CD4-positive, alpha-beta T cell treated with Interferon gamma for 1 hour (primary cell): ENCODE measurements around the gene RPS15A.
"Not testable (repeated sequence)": the region's sequence is repeated elsewhere in the genome, so short reads cannot be mapped to it uniquely, and the experiment has no call there.

Experiments used
- DNase-seq: peaks from one replicate; pipeline ENCODE4 v3.0.0-alpha.2; 2020

Gene RPS15A

DNA sequence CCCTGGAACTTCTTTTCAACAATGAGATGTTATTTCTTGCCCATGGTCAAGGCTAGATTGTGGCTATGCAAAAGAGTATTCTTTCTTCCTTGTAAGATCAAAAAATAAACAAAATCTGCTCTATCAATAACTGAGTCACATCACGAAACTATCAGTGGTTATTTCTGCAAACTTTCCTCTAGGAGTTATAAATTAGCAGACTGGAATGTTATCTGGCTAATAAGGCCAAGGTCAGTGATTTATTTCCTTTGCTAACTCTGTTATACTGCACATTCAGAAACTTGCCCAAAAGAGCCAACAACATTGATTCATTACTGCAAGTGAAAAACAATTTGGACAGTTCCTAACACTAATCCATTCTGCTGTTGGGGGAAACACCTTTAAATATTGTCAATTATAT lies 6.2 kb upstream of the RPS15A start:
- DNase-seq, result no peak

DNA sequence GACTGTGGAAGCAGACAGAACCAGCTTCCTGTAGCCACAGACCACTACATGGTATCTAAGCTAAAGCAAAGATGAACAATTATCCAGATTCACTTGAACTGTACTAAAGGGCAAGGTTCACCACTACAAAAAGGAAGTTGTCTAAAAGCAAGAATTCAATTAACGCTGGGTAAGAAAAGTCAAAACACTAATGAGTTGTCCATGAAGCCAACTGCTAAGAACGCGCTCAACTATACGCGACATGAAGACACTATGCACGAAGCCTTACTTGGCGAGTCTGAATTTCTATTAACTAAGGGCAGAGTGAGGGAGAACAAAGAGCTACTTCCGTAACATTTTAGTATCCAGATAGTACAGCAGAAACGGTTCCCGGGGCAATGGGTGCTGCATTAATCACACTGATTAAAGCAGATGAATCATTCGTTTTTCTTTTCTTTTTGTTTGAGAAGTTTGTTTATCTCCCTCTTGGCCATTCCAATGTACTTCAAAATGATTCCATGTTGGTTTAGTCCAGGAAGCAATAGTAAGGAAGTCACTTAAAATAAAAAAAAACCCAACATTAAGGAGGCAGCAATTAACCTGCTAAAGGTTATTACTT lies 2.8 kb upstream of the RPS15A start:
- no peak for DNase-seq

DNA sequence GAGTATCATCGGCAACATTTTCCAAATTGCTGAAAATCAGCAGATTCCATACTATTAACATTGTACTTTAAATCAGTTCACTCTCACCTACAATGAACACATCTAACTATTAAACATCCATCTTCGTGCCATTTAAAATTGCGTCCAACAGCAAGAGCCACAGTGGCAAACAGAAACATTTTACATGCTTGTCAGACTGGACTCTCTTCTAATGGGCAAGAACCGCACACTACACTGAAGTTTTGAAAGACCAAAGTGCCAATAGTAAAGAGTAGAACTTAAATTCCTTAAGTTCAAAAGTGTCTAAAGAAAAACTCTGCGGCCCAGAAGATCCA lies 652 bp downstream of the RPS15A start:
- no peak for DNase-seq

DNA sequence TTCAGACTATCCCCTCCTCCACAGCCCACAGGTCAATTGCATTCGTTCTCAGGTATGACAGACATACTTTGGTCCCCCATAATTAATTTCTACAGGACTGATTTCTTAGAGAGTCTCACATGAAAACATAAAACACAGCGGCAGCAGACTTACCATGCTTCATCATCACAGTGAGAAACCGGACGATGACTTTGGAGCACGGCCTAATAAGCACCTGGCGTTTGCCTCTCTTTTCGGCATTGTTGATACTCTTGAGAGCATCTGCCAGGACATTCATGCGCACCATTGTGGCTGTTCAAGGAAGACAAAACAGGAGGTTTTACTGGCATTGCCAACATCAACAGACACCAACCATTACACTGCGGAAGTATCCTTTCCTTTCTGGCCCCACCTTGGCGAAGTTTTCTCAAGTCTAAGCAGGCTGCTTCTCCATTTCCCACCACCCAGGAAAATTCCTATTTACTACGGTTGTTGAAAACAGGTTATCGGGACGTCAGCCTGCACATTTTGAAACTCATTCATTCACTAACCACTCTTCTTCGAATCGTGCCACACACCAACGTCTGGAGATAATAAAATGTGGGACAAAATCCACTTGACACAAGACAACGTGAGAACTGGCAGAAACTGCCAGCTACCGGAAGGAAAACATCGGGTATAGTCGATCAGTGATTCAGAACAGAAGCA lies 1.2 kb downstream of the RPS15A start:
- no peak for DNase-seq

DNA sequence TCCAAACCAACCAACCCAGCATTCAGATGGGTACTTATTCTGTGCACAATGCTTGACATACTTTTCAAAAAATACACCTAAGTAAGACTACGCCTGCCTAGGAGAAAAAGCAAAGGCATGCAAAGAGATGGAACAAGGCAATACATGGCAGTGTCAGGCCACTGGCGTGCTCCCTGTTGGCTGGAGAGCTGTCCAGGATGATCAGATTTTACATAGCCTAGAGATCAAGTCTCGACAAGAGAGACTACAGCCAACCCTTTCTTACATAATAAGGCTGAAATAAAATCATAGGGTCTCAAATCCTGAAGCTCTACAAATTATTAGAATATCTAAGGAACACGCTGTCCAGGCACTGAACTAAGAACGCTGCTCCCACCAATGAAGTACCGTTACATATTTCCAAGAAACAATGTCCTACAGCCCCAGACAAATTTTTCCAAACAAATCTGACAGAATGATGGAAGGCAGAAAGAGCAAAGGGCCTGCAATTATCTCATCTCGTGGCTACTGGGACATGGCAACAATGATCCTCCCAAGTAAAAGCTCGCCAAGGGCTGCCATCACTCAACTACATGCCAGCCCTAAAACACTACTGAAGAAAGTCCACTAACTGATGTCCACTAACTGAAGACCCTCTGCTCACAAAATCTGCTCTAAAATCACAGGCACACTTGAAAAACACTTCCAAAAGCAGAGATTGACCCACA lies 5.1 kb downstream of the RPS15A start:
- no peak for DNase-seq

DNA sequence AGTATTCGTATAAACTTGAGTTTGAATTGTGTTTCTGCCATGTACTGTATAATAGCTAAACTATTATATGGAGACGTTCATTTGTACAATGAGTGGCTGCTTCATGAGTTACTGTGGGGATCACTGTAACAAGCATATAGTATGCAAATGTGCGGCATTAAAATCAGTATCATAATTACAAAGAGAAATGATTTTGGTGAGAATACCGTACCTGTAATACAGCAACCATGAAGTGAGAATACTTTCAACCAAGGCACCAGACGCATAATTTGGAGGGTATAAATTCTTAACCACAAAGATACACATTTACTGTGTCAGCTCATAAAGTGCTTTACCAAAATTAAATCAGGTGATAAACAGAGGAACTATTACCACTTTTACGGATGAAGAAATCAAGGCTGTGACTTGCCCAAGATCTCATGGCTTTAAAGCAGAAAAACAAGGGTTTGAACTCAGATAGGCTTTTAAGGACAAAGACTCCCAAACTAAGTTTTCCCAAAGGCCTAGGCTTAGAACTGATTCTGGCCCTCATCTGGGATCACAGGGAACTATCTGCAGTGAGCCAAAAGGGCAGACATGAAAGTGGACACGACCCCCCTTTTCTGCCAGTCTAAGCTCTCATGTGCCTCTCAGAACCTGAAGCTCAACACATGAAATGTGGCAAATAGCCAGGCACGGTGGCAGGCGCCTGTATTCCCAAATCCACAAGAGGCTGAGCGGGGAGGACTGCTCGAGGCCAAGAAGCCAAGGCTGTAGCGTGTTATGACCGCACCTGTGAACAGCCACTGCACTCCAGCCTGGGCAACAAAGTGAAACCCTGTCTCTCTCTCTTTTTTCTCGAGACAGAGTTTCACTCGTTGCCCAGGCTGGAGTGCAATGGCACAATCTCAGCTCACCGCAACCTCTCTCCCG lies 6.4 kb downstream of the RPS15A start:
- DNase-seq, result no peak

DNA sequence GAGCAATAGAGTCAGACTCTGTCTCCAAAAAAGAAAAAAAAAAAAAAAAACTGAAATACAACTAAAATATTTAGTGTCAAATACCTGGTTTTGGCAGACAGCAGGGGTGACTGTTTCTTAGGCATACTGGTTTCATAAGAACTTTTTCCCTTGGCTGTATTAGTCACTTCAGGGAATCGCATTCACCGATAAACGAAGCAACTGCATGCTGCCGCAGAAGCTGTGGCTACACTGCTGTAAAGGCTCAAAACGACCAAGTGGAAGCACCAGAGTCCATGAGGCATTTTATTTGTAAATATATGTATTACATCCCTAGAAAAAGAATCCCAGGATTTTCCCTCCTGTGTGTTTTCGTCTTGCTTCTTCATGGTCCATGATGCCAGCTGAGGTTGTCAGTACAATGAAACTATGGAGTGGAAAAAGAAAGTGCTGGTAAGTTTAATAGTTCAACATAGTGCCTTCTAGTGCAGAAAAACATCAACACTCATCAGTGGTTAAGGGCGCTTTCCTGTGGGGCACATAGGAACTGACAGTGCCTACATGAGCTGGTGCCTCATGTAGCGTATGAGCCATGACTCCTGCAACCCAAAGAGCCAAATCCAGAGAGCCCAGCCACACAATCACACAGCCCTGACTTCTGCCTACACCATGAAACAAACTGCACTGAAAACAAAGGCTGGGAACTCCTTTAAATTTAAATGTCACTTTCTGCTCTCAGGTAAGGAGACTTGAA lies 7.3 kb downstream of the RPS15A start:
- no peak for DNase-seq

DNA sequence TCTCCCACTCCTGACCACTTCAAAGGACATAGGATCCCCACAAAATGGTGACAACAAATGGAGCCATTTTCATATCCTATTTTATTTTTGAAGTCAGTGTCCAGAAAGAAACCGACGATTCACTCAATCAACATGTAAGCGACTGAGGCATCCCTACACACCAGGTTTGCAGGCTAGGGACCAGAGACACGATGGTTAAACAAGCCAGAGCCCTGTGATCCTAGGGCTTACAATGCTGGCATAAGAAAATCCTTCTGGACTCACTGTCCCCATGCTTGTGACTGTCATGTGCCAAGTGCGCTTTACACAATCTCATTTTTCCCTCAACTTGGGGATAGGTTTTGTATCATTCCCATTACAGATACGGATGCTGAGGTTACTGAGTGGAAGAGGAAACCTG lies 8.9 kb downstream of the RPS15A start:
- not testable (repeated sequence) for DNase-seq

DNA sequence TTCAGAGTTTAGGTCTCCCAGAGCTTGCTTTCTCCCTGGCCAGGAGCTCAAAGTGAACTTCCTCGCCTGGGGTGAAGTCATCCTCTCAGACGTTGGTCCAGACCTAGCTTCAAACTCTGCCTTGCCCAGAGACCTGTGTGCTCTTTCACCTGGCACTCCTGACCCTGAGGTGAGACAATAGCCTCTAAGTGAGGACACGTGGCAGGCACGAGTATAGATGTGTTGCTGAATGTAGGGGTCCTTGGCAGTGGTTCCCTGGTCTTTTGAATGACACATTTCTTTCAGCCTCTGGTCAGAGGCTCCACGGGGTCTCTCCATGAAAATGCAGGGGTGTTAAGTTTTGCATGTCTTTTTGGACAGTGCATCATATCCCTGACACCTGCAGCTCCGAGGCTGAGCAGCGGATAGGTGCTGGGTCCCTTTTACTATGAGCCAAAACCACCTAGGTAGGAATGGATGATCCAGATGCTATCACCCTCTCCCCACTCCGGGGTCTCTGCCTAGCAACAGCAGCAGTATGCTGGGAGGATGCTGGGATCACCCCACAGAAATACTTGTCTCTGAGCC lies 9.6 kb downstream of the RPS15A start:
- not testable (repeated sequence) for DNase-seq

DNA sequence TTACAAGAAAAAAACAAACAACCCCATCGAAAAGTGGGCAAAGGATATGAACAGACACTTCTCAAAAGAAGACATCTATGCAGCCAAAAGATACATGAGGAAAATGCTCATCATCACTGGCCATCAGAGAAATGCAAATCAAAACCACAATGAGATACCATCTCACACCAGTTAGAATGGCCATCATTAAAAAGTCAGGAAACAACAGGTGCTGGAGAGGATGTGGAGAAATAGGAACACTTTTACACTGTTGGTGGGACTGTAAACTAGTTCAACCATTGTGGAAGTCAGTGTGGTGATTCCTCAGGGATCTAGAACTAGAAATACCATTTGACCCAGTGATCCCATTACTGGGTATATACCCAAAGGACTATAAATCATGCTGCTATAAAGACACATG lies 12.5 kb downstream of the RPS15A start:
- DNase-seq, result not testable (repeated sequence)

DNA sequence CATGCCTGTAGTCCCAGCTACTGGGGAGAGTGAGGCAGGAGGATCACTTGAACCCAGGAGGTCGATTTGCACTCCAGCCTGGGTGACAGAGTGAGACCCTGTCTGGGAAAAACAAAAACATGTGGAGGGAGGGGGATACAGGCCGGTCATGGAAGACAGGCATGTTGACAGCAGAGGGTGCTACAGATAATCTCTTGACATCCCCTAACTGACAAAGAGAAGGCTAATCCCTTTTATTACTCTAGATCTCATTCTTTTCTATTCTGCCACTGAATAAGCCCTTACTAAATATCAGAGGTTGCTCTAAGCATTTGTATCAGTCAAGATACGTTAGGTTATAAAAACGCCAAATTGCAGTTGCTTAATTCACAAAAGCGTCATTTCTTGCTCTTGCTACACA lies 13.8 kb downstream of the RPS15A start:
- DNase-seq, result not testable (repeated sequence)

DNA sequence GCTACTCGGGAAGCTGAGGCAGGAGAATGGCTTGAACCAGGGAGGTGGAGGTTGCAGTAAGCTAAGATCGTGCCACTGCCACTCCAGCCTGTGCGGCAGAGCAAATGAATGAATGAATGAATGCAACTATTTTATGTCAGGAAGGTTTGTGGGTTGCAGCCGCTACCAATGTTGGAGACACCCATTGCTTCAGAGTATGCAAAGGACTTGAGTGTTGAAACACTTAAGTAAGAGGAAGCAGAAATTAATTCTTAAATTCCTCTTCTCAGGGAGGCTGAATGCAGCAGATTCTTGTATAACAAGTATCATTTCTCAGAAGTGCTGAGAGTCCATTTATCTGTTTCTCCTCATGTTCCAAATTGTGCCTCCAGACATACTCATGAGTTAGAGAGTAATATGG lies 15.5 kb downstream of the RPS15A start:
- DNase-seq, result not testable (repeated sequence)

DNA sequence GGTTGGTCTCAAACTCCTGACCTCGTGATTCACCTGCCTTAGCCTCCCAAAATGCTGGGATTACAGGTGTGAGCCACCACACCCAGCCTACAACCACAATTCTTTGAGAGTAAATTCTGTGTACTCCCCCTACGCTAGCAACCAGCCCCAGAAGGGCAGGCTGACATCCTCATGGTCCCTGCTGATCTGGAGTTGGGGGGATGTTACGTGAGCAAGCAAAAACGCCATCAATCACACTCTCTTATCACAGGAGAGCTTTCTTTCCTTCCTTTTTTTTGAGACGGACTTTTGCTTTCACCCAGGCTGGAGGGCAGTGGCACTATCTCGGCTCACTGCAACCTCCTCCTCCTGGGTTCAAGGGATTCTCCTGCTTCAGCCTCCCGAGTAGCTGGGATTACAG lies 18.0 kb downstream of the RPS15A start:
- DNase-seq, result not testable (repeated sequence)

DNA sequence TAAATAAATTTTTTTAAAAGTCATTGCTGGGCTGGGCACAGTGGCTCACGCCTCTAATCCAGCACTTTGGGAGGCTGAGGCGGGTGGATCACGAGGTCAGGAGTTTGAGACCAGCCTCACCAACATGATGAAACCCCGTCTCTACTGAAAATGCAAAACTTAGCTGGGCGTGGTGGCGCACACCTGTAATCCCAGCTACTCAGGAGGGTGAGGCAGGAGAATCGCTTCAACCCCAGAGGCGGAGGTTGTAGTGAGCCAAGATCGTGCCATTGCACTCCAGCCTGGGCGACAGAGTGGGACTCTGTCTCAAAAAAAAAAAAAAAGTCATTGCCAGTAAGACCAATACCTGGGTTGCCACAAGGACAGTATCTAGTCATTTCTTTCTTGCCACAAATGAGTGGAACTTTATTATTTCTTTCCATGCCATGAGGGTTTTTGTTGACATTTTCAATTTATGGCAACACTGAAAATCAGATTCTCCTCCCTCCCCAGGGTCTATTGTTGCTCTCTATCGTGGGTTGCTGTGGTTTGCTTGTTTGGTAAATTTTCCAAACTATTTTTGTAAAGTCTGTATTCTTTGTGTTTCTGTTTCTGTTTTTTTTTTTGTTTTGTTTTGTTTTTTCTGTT lies 19.7 kb downstream of the RPS15A start:
- DNase-seq, result not testable (repeated sequence)

DNA sequence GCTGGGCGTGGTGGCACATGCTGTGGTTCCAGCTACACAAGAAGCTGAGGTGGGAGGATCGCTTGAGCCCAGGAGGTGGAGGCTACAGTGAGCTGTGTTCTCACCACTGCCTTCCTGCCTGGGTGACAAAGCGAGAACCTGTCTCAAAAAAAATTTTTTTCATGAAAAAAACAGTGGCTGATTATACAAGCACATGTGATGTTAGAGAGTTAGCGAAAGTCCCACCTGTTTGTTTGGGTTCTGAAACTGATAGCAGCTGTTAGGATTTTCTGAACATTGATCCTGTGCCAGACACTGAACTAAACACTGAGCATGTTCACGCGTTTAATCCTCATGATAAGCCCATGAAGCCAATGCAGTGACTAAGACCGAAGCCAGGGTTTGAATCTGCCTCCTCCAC lies 22.9 kb downstream of the RPS15A start:
- peak; percentile 48 for DNase-seq

DNA sequence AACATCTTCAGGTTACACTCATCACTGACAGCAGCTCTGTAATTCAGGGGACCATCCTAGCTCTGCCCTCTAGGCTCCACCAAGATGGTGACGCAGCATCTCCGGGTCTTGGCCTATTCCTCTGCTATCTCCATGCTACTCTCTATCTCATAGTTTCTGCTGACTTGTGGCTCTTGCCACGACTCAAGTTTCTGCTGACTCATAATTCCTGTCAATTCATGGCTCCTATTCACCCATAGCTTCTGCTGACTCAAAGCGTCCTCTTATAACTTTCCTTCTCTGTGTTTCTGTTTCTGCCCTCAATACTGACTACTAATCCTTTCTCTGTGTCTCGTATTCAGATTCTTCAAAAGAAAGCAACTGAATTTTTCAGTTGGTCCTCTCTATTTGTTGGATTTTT lies 27.4 kb downstream of the RPS15A start:
- DNase-seq, result not testable (repeated sequence)

DNA sequence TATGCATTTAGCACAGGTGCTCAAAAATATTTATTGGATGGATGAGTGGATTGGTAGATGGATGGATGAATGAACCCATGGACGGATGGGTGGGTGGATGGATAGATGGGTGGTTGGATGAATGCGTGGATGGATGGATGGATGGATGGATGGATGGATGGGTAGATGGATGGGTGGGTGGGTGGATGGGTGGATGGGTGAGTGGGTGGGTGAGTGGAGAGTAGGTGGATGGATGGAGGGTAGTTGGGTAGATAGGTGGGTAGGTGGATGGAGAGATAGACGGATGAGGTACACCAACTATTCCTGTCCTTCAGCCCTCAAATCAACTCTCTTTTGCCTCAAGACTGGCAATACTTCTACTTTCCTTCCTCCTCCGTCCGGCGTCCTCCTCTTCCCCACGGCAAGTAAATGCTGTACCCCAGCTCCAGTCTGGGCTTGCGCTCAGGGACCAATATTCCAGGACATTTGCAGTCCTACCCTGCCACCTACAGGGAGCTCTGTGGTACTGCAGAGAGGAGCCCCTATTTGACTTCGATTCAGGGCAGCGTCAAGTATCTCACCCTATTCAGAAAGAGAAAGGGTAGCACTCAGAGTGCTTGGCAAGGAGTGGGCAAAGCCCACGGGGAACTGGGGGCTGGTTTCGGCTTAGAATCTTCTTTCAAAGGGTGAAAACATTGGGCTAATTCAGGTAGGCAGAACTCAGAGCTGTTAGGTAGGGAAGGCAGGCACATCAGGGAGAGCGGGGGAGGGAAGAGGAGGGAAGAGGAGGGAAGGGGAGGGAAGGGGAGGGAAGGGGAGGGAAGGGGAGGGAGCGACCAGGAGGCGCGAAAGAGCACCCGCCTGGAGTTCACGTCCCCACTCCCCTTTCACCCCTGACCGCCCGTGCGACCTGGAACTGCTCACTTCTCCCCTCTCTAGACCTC lies 30.3 kb downstream of the RPS15A start:
- DNase-seq, result peak; percentile 60

DNA sequence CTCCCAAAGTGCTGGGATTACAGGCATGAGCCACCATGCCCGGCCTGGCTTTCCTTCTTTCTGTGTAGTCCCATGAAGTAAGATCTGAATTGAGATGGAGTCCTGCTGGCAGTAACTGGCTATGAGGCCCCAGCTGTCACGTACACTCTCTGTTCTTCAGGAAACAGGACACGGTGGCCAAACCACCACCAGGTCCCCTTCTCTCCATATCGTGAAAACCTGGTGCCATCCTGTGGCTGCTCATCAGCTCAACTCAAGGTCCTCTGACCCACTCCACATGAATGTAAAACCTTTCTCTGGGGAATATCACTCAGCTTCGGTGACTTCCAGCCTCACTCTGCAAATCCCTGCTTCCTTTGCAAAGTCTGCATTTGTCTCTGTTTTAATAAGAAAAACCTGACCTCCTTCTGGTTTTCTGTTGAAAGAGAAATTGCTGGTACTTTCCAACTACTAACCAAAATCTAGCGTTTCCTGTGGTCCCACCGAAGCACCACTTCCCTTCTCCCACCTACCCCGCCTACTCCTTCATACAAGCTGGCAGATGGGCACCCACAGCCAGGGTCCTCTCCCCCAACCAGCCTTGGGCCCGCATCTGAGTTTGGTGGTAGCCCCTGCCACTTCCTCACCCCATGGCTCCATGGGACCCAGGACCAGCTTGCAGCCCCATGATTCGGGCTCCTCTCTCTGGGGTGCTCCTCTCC lies 32.0 kb downstream of the RPS15A start:
- not testable (repeated sequence) for DNase-seq

DNA sequence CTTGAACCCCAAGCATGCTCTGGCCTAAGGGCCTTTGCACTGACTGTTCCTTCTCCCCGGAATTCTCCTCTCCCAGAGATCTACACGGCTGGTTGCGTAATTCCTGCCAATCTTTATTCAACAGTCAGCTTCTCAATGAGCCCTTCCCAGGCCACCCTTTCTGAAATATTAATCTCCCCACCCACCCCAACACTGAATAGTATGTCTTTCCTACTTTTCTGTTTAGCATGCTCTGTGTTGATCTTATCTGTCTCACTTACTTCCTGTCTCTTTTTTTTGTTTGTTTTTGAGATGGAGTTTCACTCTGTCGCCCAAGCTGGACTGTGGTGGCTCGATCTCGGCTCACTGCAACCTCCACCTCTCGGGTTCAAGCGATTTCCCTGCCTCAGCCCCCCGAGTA lies 33.5 kb downstream of the RPS15A start:
- not testable (repeated sequence) for DNase-seq

DNA sequence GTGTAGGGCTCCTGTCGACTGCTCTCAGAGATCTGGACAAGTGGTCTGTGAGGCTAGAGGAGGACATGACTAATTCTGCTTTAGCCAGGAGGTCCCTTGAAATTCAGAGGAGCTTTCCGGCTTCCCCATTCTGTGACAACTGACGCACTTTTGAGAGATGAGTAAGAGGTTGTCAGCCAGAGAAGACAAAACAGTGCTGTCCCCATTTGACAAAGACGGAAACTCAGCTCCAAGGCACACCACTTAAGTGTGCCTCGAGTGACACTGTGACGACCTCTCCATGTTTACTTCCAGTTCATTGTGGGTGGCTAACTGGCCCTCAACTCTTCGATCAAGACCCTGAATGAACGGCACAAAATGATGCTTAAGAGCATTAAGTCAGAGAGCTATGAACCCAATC lies 47.3 kb downstream of the RPS15A start:
- DNase-seq, result not testable (repeated sequence)
